GM19025 (cell line): ENCODE data around the gene CHP2.

Experiments used
- ATAC-seq: cut with Tn5 transposase; IDR thresholded peaks from one replicate; pipeline ENCODE4 v1.9.1; 2021; ENCODE audit warnings: mild to moderate bottlenecking, low read depth, moderate library complexity; ENCODE audit not compliant: unreplicated experiment

CHP2 gene

DNA sequence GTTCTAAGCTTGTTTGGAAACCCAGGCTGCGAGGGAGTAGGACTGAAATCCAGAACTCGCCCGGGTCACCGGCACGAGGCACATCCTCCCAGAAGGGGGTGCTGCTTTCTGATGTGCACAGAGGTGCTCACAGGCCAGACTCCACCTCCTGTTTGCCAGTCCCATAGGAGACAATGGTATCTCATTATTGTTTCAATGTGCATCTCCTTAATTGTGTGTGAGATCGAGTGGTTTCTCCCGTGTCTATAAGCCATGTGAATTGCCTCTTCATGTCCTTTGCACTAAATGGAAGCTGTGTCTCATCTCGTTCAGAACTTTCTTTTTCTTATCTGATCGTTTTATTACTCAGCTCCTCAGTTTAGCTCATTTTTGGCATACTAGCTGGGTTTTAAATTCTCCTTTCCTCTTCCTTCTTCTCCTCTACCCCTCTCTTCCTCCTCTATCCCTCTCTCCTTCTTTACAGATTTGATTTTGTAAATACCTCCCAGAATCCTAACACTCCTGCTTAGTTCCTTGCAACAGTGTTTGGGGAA is 48.8 kb downstream of the CHP2 start:
- no peak for ATAC-seq

- no peak for ATAC-seq
Observed at GRCh38 chr16:23807028-23807427, 52.2 kb downstream of the CHP2 start.
